Activated naive CD8-positive, alpha-beta T cell treated with anti-CD3 and anti-CD28 coated beads, Interleukin-2, amount 50 U/mL, for 16 hours (primary cell): ENCODE measurements around the gene MYBL2.
"Not testable (repeated sequence)": the region's sequence is repeated elsewhere in the genome, so short reads cannot be mapped to it uniquely, and the experiment has no call there.

Experiments
- DNase-seq: peaks from one replicate; pipeline ENCODE4 v3.0.0-alpha.2; 2020; ENCODE audit warnings: low read depth, low spot score

The MYBL2 gene

GRCh38 chr20:43666376-43667328 lies at the start of gene MYBL2:
MYBL2 (plus strand) TSS chr20:43667114; CDS start chr20:43667284, 170 bp downstream.
- no peak for DNase-seq

GRCh38 chr20:43631598-43631997 lies 35.3 kb upstream of the MYBL2 start:
- DNase-seq = no peak

GRCh38 chr20:43636429-43636828 lies 30.5 kb upstream of the MYBL2 start:
- no peak for DNase-seq

GRCh38 chr20:43642548-43642947 lies 24.4 kb upstream of the MYBL2 start:
- no peak for DNase-seq

GRCh38 chr20:43650997-43651525 lies 15.9 kb upstream of the MYBL2 start:
- no peak for DNase-seq

- not testable (repeated sequence) for DNase-seq
Measured at GRCh38 chr20:43651650-43652184, 15.2 kb upstream of the MYBL2 start.

- DNase-seq = no peak
Measured at GRCh38 chr20:43653966-43654365, 12.9 kb upstream of the MYBL2 start.

GRCh38 chr20:43655176-43655575 lies 11.7 kb upstream of the MYBL2 start:
- not testable (repeated sequence) for DNase-seq

- DNase-seq = no peak
Measured at GRCh38 chr20:43655937-43656336, 11.0 kb upstream of the MYBL2 start.

GRCh38 chr20:43658069-43658722 lies 8.7 kb upstream of the MYBL2 start:
- DNase-seq = no peak

GRCh38 chr20:43658723-43659419 lies 8.0 kb upstream of the MYBL2 start:
- no peak for DNase-seq

GRCh38 chr20:43662943-43663655 lies 3.8 kb upstream of the MYBL2 start:
- DNase-seq = no peak

- no peak for DNase-seq
Measured at GRCh38 chr20:43665466-43666176, 1.3 kb upstream of the MYBL2 start.

- DNase-seq = no peak
Measured at GRCh38 chr20:43667341-43668132, 623 bp downstream of the MYBL2 start.

GRCh38 chr20:43669332-43669731 lies 2.4 kb downstream of the MYBL2 start:
- no peak for DNase-seq

- DNase-seq = no peak
Measured at GRCh38 chr20:43670423-43670822, 3.5 kb downstream of the MYBL2 start.

GRCh38 chr20:43676368-43676767 lies 9.5 kb downstream of the MYBL2 start:
- no peak for DNase-seq

- DNase-seq = no peak
Measured at GRCh38 chr20:43680981-43681380, 14.1 kb downstream of the MYBL2 start.

GRCh38 chr20:43681468-43681942 lies 14.6 kb downstream of the MYBL2 start:
- DNase-seq = no peak
